HepG2 (cell line): ENCODE results near the gene SPOCD1. TPM values are rescaled to one million over a fixed set of nuclear protein-coding genes. Genes with fewer than 3 reads are reported as not detected.

Experiments used
- EHMT2 ChIP-seq: fragments of 200-600 bp; sonication (generic); IDR thresholded peaks from 2 replicates; pipeline ENCODE4 v1.7.0; 2017; ENCODE audit warnings: antibody characterized with exemption, low read depth, low read length, borderline replicate concordance
- EP300 ChIP-seq, 3 experiments: sonication (generic) in 1 of 3; formaldehyde crosslinking in 1 of 3; IDR thresholded peaks; 2 replicates each; pipeline versions ENCODE4 v1.5.1 to v1.6.1; 2011 to 2020; ENCODE audit warnings: low read depth in 2 of 3, low read length in 2 of 3, borderline replicate concordance in 1 of 3, improper control_type of control experiment in 1 of 3, mild to moderate bottlenecking in 1 of 3, missing genetic modification reagents in 1 of 3, moderate library complexity in 1 of 3
- FOXJ3 ChIP-seq: sonication (generic); formaldehyde crosslinking; IDR thresholded peaks from 2 replicates; pipeline ENCODE4 v1.4.0; 2020; ENCODE audit warnings: missing genetic modification reagents, mild to moderate bottlenecking, borderline replicate concordance
- GATAD2A ChIP-seq: IDR thresholded peaks from 2 replicates; pipeline ENCODE4 v1.6.1; 2016
- KLF13 ChIP-seq: sonication (generic); formaldehyde crosslinking; IDR thresholded peaks from 2 replicates; pipeline ENCODE4 v1.4.0; 2020; ENCODE audit warnings: mild to moderate bottlenecking, missing genetic modification reagents
- SIX4 ChIP-seq: sonication (generic); formaldehyde crosslinking; IDR thresholded peaks from 2 replicates; pipeline ENCODE4 v1.4.0; 2020; ENCODE audit warnings: missing genetic modification reagents
- TFDP1 ChIP-seq: IDR thresholded peaks from 2 replicates; pipeline ENCODE4 v1.6.1; 2016; ENCODE audit warnings: missing compliant biosample characterization, missing genetic modification reagents, borderline replicate concordance
- ZNF687 ChIP-seq: sonication (generic); formaldehyde crosslinking; IDR thresholded peaks from 2 replicates; pipeline ENCODE4 v1.5.1; 2020; ENCODE audit warnings: mild to moderate bottlenecking, missing genetic modification reagents, moderate library complexity
- polyA plus RNA-seq, 8 experiments: library from polyadenylated mRNA; depleted of rRNA in 3 of 8; stranded (reverse) in 7 of 8; unstranded in 1 of 8; fragments of >200 nt; fragmentation: Illumina TruSeq in 4 of 8; extraction: Trizol in 4 of 8; gene quantifications; 2 replicates each; pipeline versions ENCODE4 v1.2.1 to v1.2.3, GENCODE V29; 2011 to 2016; ENCODE audit warnings: low read depth in 4 of 8, missing spikeins in 1 of 8, mixed read lengths in 1 of 8; ENCODE audit not compliant: insufficient read depth in 1 of 8
- total RNA-seq, 5 experiments: library from RNA; depleted of rRNA; stranded (reverse); fragments of >200 nt; fragmentation: Illumina TruSeq; extraction: Trizol; gene quantifications; 2 replicates each; pipeline ENCODE4 v1.2.3, GENCODE V29; 2016; ENCODE audit warnings: low read depth in 1 of 5
- TF ChIP-seq, protein P1 (sequence below): sonication (generic); formaldehyde crosslinking; conservative IDR thresholded peaks from 2 replicates; pipeline ENCODE4 v1.4.0; 2020; ENCODE audit warnings: mild to moderate bottlenecking, missing genetic modification reagents, moderate library complexity
- TF ChIP-seq, protein P2 (sequence below): sonication (generic); formaldehyde crosslinking; IDR thresholded peaks from 2 replicates; pipeline ENCODE4 v1.4.0; 2020; ENCODE audit warnings: missing genetic modification reagents

The SPOCD1 gene
- total and polyA plus RNA-seq, 2 of the 13 experiments (the other 11 are each of a cell fraction or from before 2014, with no cell fraction given) = 0.24 to 0.29 TPM

- TF ChIP-seq ZNF687 (peak; percentile 27; the same call in 1 of the 2 replicates), EHMT2 (peak; percentile 40; the same call in 1 of the 2 replicates), TFDP1 (CRISPR knock-in tag) (peak; percentile 23; the same call in 1 of the 2 replicates), EP300 (IDR thresholded peaks at IDR 0.05; ENCODE audit: low read depth in 2 of 2, low read length in 2 of 2) (0 out of 4 replicates have a peak, but pooled peaks of 1 of the 2 experiments have one; percentile 36), EP300 (CRISPR knock-in tag; IDR thresholded peaks at IDR 0.05; ENCODE audit: borderline replicate concordance) (no peak), FOXJ3 (CRISPR knock-in tag) (0 out of 2 replicates have a peak, but pooled peaks have one; percentile 39), SIX4 (CRISPR knock-in tag) (peak; percentile 48; the same call in 1 of the 2 replicates), GATAD2A (CRISPR knock-in tag) (peak; percentile 30; the same call in 1 of the 2 replicates), KLF13 (CRISPR knock-in tag) (no peak)
- TF ChIP-seq, protein P1, sequence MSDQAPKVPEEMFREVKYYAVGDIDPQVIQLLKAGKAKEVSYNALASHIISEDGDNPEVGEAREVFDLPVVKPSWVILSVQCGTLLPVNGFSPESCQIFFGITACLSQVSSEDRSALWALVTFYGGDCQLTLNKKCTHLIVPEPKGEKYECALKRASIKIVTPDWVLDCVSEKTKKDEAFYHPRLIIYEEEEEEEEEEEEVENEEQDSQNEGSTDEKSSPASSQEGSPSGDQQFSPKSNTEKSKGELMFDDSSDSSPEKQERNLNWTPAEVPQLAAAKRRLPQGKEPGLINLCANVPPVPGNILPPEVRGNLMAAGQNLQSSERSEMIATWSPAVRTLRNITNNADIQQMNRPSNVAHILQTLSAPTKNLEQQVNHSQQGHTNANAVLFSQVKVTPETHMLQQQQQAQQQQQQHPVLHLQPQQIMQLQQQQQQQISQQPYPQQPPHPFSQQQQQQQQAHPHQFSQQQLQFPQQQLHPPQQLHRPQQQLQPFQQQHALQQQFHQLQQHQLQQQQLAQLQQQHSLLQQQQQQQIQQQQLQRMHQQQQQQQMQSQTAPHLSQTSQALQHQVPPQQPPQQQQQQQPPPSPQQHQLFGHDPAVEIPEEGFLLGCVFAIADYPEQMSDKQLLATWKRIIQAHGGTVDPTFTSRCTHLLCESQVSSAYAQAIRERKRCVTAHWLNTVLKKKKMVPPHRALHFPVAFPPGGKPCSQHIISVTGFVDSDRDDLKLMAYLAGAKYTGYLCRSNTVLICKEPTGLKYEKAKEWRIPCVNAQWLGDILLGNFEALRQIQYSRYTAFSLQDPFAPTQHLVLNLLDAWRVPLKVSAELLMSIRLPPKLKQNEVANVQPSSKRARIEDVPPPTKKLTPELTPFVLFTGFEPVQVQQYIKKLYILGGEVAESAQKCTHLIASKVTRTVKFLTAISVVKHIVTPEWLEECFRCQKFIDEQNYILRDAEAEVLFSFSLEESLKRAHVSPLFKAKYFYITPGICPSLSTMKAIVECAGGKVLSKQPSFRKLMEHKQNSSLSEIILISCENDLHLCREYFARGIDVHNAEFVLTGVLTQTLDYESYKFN = peak; percentile 50
- TF ChIP-seq, protein P2, sequence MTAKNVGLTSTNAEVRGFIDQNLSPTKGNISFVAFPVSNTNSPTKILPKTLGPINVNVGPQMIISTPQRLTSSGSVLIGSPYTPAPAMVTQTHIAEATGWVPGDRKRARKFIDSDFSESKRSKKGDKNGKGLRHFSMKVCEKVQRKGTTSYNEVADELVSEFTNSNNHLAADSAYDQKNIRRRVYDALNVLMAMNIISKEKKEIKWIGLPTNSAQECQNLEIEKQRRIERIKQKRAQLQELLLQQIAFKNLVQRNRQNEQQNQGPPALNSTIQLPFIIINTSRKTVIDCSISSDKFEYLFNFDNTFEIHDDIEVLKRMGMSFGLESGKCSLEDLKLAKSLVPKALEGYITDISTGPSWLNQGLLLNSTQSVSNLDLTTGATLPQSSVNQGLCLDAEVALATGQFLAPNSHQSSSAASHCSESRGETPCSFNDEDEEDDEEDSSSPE (CRISPR knock-in tag) = 0 out of 2 replicates have a peak, but pooled peaks have one; percentile 29
Observed at GRCh38 chr1:31855038-31855845, 39.4 kb upstream of the SPOCD1 start (continued).
